WTC11 (cell line): ENCODE data around the gene NKAIN2.

ENCODE experiments used
- ATF1 ChIP-seq: sonication (generic); formaldehyde crosslinking; IDR thresholded peaks from 2 replicates; pipeline ENCODE4 v1.8.1; 2023; ENCODE audit warnings: mild to moderate bottlenecking, moderate library complexity, missing genetic modification reagents
- CBFB ChIP-seq: sonication (generic); formaldehyde crosslinking; IDR thresholded peaks from 2 replicates; pipeline ENCODE4 v1.8.1; 2022; ENCODE audit warnings: mild to moderate bottlenecking, low read depth, missing genetic modification reagents
- CTCF ChIP-seq: fragments of 200-600 bp; IDR thresholded peaks from 2 replicates; pipeline ENCODE4 v1.8.0; 2022; ENCODE audit warnings: antibody characterized with exemption
- E2F5 ChIP-seq: sonication (generic); formaldehyde crosslinking; IDR thresholded peaks from 2 replicates; pipeline ENCODE4 v1.8.1; 2022; ENCODE audit warnings: mild to moderate bottlenecking, moderate library complexity, missing genetic modification reagents
- FOXK1 ChIP-seq: sonication (generic); formaldehyde crosslinking; IDR thresholded peaks from 2 replicates; pipeline ENCODE4 v1.8.0; 2022; ENCODE audit warnings: mild to moderate bottlenecking, moderate library complexity, missing genetic modification reagents
- IRF1 ChIP-seq: sonication (generic); formaldehyde crosslinking; IDR thresholded peaks from 2 replicates; pipeline ENCODE4 v1.8.0; 2023; ENCODE audit warnings: missing genetic modification reagents
- NFYB ChIP-seq: sonication (generic); formaldehyde crosslinking; conservative IDR thresholded peaks from 2 replicates; pipeline ENCODE4 v1.8.0; 2022; ENCODE audit warnings: low read depth, missing genetic modification reagents
- NR1H2 ChIP-seq: sonication (generic); formaldehyde crosslinking; IDR thresholded peaks from 2 replicates; pipeline ENCODE4 v1.9.0; 2021; ENCODE audit warnings: mild to moderate bottlenecking, moderate library complexity, missing genetic modification reagents
- SMAD3 ChIP-seq: sonication (generic); formaldehyde crosslinking; IDR thresholded peaks from 2 replicates; pipeline ENCODE4 v1.8.0; 2022; ENCODE audit warnings: missing genetic modification reagents, mild to moderate bottlenecking, borderline replicate concordance
- STAT6 ChIP-seq: sonication (generic); formaldehyde crosslinking; conservative IDR thresholded peaks from 2 replicates; pipeline ENCODE4 v1.8.1; 2023; ENCODE audit warnings: mild to moderate bottlenecking, low read depth, missing genetic modification reagents, moderate library complexity
- USF2 ChIP-seq: sonication (generic); formaldehyde crosslinking; IDR thresholded peaks from 2 replicates; pipeline ENCODE4 v1.8.1; 2023; ENCODE audit warnings: mild to moderate bottlenecking, missing genetic modification reagents, moderate library complexity
- ZBTB21 ChIP-seq: sonication (generic); formaldehyde crosslinking; IDR thresholded peaks from 2 replicates; pipeline ENCODE4 v1.8.1; 2023; ENCODE audit warnings: mild to moderate bottlenecking, missing genetic modification reagents, borderline replicate concordance
- ZBTB43 ChIP-seq: sonication (generic); formaldehyde crosslinking; IDR thresholded peaks from 2 replicates; pipeline ENCODE4 v1.8.1; 2023; ENCODE audit warnings: mild to moderate bottlenecking, missing genetic modification reagents
- ZNF423 ChIP-seq: fragments of 250-450 bp; sonication (Bioruptor Pico); IDR thresholded peaks from 2 replicates; pipeline ENCODE4 v2.1.2; 2022; ENCODE audit warnings: mild to moderate bottlenecking, moderate library complexity

- TF ChIP-seq CTCF, result no peak
- no peak for TF ChIP-seq ATF1 (CRISPR knock-in tag)
- no peak for TF ChIP-seq IRF1 (CRISPR knock-in tag)
- TF ChIP-seq CBFB (CRISPR knock-in tag), result no peak
- TF ChIP-seq FOXK1 (CRISPR knock-in tag), result no peak
- TF ChIP-seq NR1H2 (CRISPR knock-in tag), result no peak
- TF ChIP-seq USF2 (CRISPR knock-in tag), result no peak
- TF ChIP-seq ZBTB43 (CRISPR knock-in tag), result no peak
- no peak for TF ChIP-seq ZBTB21
- TF ChIP-seq STAT6 (CRISPR knock-in tag), result no peak
- no peak for TF ChIP-seq ZNF423 (CRISPR knock-in tag)
- no peak for TF ChIP-seq SMAD3 (CRISPR knock-in tag)
- TF ChIP-seq NFYB, result no peak
- TF ChIP-seq E2F5 (CRISPR knock-in tag), result no peak
Measured at GRCh38 chr6:124722141-124722878, 918.6 kb downstream of the NKAIN2 start.
